ENCODE data around the gene STARD9. TPM values are rescaled to one million over a fixed set of nuclear protein-coding genes. Genes with fewer than 3 reads are reported as not detected.

STARD9 gene
- total and polyA plus RNA-seq, 2 of the 13 experiments (the other 11 are each of a cell fraction or from before 2014, with no cell fraction given) = 5.3 to 7.5 TPM

DNA sequence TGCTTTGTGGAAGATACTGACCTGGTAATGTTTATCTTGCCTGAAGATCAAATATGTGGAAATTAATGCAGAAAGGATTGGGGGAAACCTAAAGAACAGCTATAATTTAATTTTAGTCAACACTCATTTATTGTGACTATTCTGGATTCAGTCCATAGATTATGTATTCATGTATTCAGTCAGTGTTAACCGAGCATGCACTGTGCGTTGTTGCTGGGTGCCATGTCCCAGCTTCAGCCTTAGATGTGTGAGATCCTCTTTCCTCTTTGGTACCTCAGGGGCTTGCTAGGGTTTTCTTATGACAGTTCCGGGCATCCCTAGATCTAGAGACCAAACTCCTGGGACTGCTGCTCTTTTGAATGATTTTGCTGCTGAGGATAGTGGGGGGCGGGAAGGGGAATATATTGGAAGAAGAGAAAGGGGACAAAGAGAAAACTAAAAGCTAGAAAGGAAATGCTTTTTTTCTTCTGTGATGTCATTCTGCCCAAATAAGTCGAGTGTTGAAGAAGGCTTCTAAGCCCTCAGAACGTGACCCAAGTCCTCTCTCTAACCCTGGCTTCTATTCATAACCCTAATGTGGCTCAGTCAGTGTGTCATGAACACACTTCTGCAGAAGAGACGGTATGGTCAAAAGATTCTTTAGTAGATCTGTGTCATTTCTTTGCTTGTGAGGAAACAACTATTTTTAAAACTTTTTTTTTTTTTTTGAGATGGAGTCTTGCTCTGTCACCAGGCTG is 33.5 kb downstream of the STARD9 start:
- BruUV-seq (replicated peaks) = no TSS peak
- no peak for FAIRE-seq
- 94% methylated on average over 7 of the region's 7 CpGs for WGBS (ENCODE audit: low lambda C conversion rate)

More for the DNA sequence above, 33.5 kb downstream of the STARD9 start:
- ATAC-seq (no peak), DNase-seq (ENCODE audit: low spot score) (no peak)
- ChIA-PET POLR2A (no interaction called here), CTCF (ENCODE audit: low intra/inter-chr PET ratio, low total read pairs) (no interaction called here)
- no peaks in the 10 kb centered on the region for H3K4me1 ChIP-seq (ENCODE audit: insufficient read depth, low read length)
- TF ChIP-seq MED1 (CRISPR knock-in tag; IDR thresholded peaks at IDR 0.05) (no peak), DNMT1 (CRISPR knock-in tag; IDR thresholded peaks at IDR 0.05) (no peak), SPEN (CRISPR knock-in tag; IDR thresholded peaks at IDR 0.05; ENCODE audit: low read depth) (no peak), JDP2 (CRISPR knock-in tag; IDR thresholded peaks at IDR 0.05; ENCODE audit: borderline replicate concordance) (no peak), THYN1 (CRISPR knock-in tag; IDR thresholded peaks at IDR 0.05; ENCODE audit: borderline replicate concordance, low read depth) (no peak), ZNF253 (CRISPR knock-in tag; IDR thresholded peaks at IDR 0.05; ENCODE audit: borderline replicate concordance) (no peak), ZSCAN9 (CRISPR knock-in tag; IDR thresholded peaks at IDR 0.05; ENCODE audit: borderline replicate concordance) (no peak), TEAD3 (CRISPR knock-in tag; optimal IDR thresholded peaks at IDR 0.05; ENCODE audit: borderline replicate concordance) (no peak), ARHGAP35 (CRISPR knock-in tag; IDR thresholded peaks at IDR 0.05; ENCODE audit: borderline replicate concordance) (no peak), RORA (CRISPR knock-in tag; IDR thresholded peaks at IDR 0.05) (no peak)
- TF ChIP-seq, protein P1, sequence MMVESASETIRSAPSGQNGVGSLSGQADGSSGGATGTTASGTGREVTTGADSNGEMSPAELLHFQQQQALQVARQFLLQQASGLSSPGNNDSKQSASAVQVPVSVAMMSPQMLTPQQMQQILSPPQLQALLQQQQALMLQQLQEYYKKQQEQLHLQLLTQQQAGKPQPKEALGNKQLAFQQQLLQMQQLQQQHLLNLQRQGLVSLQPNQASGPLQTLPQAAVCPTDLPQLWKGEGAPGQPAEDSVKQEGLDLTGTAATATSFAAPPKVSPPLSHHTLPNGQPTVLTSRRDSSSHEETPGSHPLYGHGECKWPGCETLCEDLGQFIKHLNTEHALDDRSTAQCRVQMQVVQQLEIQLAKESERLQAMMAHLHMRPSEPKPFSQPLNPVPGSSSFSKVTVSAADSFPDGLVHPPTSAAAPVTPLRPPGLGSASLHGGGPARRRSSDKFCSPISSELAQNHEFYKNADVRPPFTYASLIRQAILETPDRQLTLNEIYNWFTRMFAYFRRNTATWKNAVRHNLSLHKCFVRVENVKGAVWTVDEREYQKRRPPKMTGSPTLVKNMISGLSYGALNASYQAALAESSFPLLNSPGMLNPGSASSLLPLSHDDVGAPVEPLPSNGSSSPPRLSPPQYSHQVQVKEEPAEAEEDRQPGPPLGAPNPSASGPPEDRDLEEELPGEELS (CRISPR knock-in tag; IDR thresholded peaks at IDR 0.05) = no peak
- TF ChIP-seq, protein P2, sequence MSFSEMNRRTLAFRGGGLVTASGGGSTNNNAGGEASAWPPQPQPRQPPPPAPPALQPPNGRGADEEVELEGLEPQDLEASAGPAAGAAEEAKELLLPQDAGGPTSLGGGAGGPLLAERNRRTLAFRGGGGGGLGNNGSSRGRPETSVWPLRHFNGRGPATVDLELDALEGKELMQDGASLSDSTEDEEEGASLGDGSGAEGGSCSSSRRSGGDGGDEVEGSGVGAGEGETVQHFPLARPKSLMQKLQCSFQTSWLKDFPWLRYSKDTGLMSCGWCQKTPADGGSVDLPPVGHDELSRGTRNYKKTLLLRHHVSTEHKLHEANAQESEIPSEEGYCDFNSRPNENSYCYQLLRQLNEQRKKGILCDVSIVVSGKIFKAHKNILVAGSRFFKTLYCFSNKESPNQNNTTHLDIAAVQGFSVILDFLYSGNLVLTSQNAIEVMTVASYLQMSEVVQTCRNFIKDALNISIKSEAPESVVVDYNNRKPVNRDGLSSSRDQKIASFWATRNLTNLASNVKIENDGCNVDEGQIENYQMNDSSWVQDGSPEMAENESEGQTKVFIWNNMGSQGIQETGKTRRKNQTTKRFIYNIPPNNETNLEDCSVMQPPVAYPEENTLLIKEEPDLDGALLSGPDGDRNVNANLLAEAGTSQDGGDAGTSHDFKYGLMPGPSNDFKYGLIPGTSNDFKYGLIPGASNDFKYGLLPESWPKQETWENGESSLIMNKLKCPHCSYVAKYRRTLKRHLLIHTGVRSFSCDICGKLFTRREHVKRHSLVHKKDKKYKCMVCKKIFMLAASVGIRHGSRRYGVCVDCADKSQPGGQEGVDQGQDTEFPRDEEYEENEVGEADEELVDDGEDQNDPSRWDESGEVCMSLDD (CRISPR knock-in tag; IDR thresholded peaks at IDR 0.05; ENCODE audit: borderline replicate concordance) = no peak
- no peaks in the 10 kb centered on the region for H3K79me2 ChIP-seq (ENCODE audit: insufficient read depth, low read length)
- H3K4me3 ChIP-seq (replicated peaks in 1 of 3; ENCODE audit: insufficient read depth in 1 of 3, low read depth in 2 of 3, low read length in 3 of 3) = no peak overlapping the region
- no peaks in the 10 kb centered on the region; a peak in 2 of 5 replicates for H3K36me3 ChIP-seq (replicated peaks in 1 of 2; ENCODE audit: control insufficient read depth in 1 of 2, insufficient read depth in 2 of 2, low read length in 2 of 2)
- no peaks in the 10 kb centered on the region for H4K20me1 ChIP-seq (ENCODE audit: insufficient read depth, low read length)
- no peak overlapping the region for H3K4me2 ChIP-seq (ENCODE audit: low read depth, low read length)
- in situ Hi-C loops (cut with HindIII; ENCODE audit: extremely low pct_ligation_motif_present, low pct_unique_long_range_greater_than_20kb) = no loop called here
- H3K27ac ChIP-seq (ENCODE audit: extremely low read length, insufficient read depth, low read length) = no peak overlapping the region
- H3K9ac ChIP-seq (ENCODE audit: insufficient read depth, low read depth, low read length) = no peak overlapping the region
- H2AFZ ChIP-seq (ENCODE audit: low read length) = no peak overlapping the region
- H3K9me3 ChIP-seq (ENCODE audit: low read length) = no peaks in the 10 kb centered on the region
- intact Hi-C loops (cut with micrococcal nuclease; ENCODE audit: unreplicated experiment) = no loop called here
- H3K27me3 ChIP-seq (ENCODE audit: control insufficient read depth in 1 of 2, insufficient read depth in 2 of 2, low read length in 2 of 2) = no peaks in the 10 kb centered on the region
